Measurements from ENCODE around the gene WFIKKN2.

Gene WFIKKN2

DNA sequence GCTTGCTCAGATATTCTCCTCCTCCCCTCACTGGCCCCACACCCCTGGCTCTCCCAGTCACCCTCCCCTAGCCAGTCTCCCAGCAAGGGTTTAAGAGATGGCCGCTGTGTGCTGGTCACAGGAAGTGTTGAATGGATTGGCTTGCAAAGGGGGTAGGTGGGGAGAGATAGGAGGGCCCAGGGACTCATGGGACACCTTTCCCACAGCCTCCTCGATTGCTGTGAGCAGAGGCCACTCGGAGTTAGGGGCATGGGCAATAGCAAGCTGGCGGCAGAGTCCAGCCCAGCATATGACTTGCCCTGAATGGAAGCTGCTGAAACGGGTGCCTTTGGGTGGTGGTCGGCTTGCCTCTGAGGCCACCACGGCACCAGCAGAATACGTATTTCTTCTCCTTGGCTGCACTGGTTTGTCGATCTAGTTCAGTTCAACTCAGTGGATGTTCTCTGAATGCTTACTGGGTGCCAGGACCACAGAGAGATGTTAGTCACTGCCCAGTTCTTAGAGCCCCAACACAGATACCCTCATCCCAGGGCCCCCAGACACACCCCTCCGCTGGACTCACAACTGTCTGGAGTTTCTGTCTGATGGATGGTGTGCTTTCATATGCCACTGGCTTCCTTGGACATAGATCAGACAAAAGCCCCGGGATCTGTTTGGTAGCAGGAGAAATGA, 6.0 kb downstream of the WFIKKN2 start:
- in situ Hi-C loops (cut with HindIII; ENCODE audit: low pct_unique_long_range_greater_than_20kb, low sequenced_read_pairs): no loop called here
- no peak for DNase-seq (ENCODE audit: low read depth in 1 of 2, low spot score in 1 of 2)
- no peak for TF ChIP-seq JUND (IDR thresholded peaks at IDR 0.05; ENCODE audit: low read depth)

DNA sequence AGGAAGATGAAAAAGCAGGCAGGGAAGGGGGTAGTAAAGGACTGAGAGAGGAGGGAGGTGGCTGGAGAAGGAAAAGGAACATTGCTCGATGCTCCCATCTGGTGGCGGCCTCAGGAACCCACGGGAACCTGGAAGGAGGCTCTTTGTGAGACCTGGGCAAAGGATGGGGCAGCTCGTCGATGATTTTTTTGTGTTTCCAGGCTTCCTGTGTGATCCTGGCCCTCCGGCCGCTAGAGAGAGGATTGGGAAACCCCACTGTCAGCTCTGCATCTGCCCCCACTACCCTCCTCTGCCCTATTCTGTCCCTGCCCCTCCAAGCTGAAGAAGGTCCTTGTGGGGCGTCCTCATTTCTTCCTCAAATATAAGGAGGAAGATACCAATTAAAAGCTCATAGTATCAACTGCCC, 6.6 kb downstream of the WFIKKN2 start:
- in situ Hi-C loops (cut with HindIII; ENCODE audit: low pct_unique_long_range_greater_than_20kb, low sequenced_read_pairs): no loop called here
- peak; percentile 89 to 91 for DNase-seq (ENCODE audit: low read depth in 1 of 2, low spot score in 1 of 2)
- TF ChIP-seq JUND (IDR thresholded peaks at IDR 0.05; ENCODE audit: low read depth): no peak

DNA sequence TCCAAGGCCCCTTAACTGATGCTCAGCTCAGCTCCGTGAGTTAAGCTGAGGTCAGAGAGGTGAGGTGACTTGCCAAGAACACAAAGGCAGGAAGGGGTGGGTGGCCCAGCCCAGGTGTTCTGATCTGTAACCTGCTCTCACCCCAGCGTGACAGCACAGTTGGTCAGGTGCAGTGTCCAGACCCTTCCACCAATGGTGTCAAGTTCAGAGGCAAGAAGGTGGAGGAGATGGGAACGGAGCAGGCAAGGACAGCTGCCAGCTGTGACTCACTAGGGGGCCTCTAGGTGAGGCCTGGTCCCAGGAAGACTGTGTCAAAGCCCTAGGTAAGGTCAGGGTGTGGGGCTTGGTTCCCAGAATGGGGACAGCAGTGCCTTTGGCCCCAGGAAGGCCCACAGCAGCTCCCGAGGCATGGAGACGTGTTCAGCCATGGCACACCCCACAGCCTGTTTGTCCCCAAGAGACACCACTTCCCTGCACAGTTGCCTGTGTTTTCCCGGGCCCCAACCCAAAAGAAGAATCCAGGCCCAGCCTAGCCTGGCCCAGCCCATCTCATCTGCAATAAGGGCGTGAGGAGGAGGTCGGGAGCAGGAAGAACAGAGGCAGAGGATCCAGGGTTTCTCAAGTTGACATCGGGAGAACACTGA, 7.2 kb downstream of the WFIKKN2 start:
- TF ChIP-seq JUND (IDR thresholded peaks at IDR 0.05; ENCODE audit: low read depth): no peak
- DNase-seq (ENCODE audit: low read depth in 1 of 2, low spot score in 1 of 2): no peak
- in situ Hi-C loops (cut with HindIII; ENCODE audit: low pct_unique_long_range_greater_than_20kb, low sequenced_read_pairs): no loop called here

DNA sequence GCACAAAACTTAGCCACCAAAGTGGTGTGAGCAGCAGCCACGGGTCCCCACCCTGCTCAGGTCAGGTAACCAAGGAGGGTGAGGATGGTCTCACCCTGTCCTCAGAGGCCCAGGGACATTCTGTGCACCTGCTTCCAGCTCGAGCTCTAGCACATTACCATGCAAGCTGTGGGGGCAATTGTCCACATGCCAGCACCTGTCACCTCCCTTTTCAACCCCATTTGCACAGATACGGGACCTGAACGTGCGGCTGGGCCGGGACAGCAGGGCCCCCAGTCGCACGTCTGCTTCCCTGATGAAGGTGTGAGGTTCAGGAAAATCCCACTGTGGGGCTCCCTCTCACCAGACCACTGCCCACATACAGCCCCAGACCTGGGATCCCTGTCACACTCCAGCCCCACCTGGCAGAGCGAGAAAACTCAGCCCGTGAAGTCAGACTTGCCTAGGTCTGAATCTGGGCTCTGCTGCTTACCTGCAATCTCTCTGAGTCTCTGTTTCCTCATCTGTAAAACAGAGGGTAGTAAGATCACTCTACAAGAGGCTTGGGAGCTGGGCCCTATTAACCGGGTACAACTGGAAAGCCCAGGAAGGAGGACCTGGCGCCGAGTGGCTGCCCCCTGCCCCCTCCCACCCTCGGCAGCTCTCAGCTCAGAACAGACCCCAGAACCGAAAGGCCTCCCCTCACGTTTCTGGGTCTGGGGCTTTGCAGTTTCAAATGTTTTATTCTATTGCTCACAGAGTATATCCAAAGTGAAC, 7.9 kb downstream of the WFIKKN2 start:
- in situ Hi-C loops (cut with HindIII; ENCODE audit: low pct_unique_long_range_greater_than_20kb, low sequenced_read_pairs): no loop called here

DNA sequence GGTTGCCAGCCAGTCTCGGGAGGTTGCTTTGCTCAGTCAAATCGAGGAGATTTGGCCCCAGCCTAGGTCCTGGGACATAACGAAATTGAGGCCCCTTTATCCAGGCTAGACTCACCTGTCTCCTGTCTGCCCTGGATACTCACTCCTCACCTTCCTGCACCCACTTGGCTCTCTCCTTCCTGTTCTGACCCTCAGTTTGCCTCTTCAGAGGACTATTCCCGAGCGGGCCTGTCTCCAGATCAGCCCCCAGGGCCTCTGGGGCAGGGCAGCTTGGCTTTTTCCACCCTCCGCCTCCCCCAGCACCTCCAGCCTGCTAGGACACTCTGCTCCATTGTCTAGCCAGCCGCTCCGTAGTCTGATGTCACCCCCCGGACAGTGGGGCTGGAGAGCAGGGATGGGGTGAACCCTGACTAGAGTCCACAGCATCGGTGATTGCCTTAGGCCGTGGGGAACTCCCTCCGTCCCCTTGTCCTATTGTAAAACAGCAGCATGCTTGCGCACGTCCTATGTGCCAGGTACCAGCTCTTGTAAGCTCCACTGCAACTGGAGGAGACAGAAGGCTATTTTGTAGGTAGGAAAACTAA, 8.8 kb downstream of the WFIKKN2 start:
- DNase-seq (ENCODE audit: low read depth in 1 of 2, low spot score in 1 of 2): peak in 1 of 2 experiments; percentile 97
- no peak for TF ChIP-seq JUND (IDR thresholded peaks at IDR 0.05; ENCODE audit: low read depth)
- in situ Hi-C loops (cut with HindIII; ENCODE audit: low pct_unique_long_range_greater_than_20kb, low sequenced_read_pairs): no loop called here

More for the DNA sequence above, 7.9 kb downstream of the WFIKKN2 start:
- no peak for DNase-seq (ENCODE audit: low read depth in 1 of 2, low spot score in 1 of 2)
- TF ChIP-seq JUND (IDR thresholded peaks at IDR 0.05; ENCODE audit: low read depth): no peak

DNA sequence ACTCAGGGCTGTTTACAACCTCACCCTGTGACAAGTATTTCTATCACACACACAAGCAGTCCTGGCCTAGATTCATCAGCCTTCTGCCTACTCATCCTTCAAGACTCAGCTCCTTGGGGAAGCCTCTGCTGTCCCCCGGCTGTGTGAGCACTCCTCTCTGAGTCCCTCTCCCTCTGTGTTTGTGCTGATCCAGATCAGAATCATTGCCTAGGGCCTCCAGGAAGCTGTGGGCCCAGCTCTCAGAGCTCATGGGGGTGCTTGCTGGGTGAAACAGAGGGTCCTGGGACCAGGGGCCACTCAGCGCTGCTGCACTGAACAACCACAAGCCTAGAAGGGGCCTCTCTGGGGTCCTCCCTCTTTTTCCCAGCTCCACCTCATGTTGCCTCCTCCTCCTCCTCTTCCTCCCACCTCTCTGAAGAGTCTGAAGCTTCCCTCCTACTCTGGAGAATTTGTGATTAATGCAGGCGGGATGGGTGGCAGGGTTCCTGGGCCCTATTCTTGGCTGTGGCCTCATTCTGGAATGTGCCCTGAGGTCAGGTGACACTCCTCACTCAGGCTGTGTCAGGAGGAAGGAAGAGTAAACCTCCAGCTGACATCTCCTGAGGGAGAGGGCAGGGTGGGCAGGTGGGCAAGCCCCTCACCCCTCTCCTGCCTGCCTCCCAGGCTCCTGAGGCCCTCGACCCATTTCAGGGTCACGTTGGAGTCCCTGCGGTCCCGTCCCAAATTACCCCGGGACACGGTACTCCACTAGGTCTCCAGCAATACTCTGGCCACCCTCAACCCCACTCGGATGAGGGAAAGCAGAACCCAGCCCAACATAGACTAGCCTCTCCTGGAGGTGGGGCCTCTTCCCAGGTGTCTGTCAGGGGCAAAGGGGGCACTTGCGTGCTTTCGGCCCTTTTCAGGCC, 10.1 kb downstream of the WFIKKN2 start:
- TF ChIP-seq JUND (IDR thresholded peaks at IDR 0.05; ENCODE audit: low read depth): no peak; the same call in 1 of the 2 replicates
- in situ Hi-C loops (cut with HindIII; ENCODE audit: low pct_unique_long_range_greater_than_20kb, low sequenced_read_pairs): no loop called here
- DNase-seq (ENCODE audit: low read depth in 1 of 2, low spot score in 1 of 2): peak; percentile 63 to 97

DNA sequence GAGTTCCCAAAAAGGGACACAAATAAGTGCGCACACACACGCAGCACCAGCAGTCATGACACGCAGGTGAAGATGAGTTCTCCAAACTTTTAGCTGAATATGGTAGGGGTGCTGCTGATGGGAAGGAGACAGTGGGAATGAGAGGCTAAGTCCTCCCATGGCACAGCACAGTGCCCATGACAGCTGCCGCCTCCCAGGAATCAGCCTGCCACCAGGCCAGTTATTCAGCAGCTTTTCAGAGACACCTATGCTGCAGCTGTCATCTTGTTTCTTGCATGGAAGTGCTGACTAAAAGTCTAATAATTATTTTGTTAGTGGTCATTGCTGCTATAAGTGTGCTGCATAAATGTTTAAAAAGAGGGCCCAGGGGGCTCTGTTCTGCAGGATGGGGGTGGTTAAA, 12.2 kb downstream of the WFIKKN2 start:
- no peak for TF ChIP-seq JUND (IDR thresholded peaks at IDR 0.05; ENCODE audit: low read depth)
- in situ Hi-C loops (cut with HindIII; ENCODE audit: low pct_unique_long_range_greater_than_20kb, low sequenced_read_pairs): no loop called here
- no peak for DNase-seq (ENCODE audit: low read depth in 1 of 2, low spot score in 1 of 2)

DNA sequence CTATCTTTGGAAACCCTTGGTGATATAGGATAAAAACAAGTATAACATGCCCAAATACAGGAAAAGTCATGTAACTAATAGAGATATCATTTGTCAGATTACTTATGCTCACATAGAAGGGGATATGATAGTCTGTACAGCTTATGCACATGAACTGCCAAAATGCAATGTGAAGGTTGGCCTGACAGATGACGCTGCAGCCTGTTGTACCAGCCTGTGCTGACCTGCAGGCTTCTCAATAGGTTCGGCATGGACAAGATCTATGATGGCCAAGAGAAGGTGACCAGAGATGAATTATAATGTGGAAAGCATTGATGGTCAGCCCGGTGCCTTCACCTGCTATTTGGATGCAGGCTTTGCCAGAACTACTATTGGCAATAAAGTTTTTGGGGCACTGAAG, 12.7 kb downstream of the WFIKKN2 start:
- DNase-seq (ENCODE audit: low read depth in 1 of 2, low spot score in 1 of 2): peak in 1 of 2 experiments; percentile 71
- no peak for TF ChIP-seq JUND (IDR thresholded peaks at IDR 0.05; ENCODE audit: low read depth)
- in situ Hi-C loops (cut with HindIII; ENCODE audit: low pct_unique_long_range_greater_than_20kb, low sequenced_read_pairs): no loop called here

DNA sequence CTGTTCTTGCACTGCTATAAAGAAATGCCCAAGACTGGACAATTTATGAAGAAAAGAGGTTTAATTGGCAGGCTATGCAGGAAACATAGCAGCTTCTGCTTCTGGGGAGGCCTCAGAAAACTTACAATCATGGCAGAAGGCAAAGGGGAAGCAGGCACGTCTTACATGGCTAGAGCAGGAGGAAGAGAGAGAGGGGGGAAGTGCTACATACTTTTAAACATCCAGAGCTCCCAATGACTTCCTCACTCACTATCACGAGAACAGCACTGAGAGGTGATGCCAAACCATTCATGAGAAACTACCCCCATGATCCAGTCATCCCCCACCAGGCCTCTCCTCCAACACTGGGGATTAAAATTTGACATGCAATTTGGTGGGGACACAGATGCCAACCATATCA, 13.3 kb downstream of the WFIKKN2 start:
- in situ Hi-C loops (cut with HindIII; ENCODE audit: low pct_unique_long_range_greater_than_20kb, low sequenced_read_pairs): no loop called here
- TF ChIP-seq JUND (IDR thresholded peaks at IDR 0.05; ENCODE audit: low read depth): no peak
- DNase-seq (ENCODE audit: low read depth in 1 of 2, low spot score in 1 of 2): no peak

DNA sequence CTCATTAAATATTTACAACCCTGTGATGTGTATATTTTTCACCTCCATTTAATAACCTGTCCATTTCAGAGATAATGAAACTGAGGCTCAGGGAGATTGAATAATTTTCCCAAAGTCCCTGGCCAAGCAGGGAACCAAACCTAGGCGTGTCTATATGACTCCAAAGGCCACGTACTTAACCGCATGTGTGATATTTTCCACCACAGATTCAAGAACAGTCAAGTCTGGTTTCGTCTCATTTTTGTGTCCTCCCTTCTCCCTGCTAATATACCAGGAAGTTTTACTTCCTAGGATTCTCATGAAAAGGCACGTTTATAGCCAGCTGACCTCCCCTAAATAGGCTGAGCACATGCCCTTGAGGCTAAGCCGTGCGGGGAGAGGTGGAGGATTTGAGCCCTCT, 15.3 kb downstream of the WFIKKN2 start:
- peak in 1 of 2 experiments; percentile 98 for DNase-seq (ENCODE audit: low read depth in 1 of 2, low spot score in 1 of 2)
- TF ChIP-seq JUND (IDR thresholded peaks at IDR 0.05; ENCODE audit: low read depth): no peak
- in situ Hi-C loops (cut with HindIII; ENCODE audit: low pct_unique_long_range_greater_than_20kb, low sequenced_read_pairs): no loop called here

DNA sequence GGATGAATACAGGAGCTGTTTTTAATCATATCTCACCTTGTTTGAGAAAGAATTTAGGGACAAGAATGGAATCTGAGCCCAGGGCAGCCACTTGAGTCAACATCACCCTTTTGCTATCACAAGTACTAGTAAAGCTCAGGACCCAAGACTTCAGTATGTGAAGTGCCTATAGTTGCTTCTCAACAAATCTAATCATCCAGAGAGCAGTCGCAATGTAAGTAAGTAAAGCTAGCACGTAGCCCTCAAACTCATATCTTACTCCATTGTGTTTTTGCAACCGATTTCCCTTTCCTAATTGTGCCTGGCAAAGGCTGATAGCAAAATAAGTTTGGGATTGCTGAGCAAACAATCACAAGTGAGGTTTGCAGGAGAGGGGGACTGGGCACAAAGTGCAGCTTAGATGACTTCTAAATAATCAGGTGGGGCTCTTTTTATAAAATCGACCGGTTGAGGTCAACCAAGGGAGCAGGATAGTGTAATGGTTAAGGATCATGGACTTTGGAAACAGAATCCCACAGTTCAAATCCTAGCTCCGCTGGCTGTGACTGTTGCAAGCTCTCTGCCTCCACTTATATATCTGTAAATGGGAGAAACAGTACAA, 17.7 kb downstream of the WFIKKN2 start:
- in situ Hi-C loops (cut with HindIII; ENCODE audit: low pct_unique_long_range_greater_than_20kb, low sequenced_read_pairs): no loop called here
- TF ChIP-seq JUND (IDR thresholded peaks at IDR 0.05; ENCODE audit: low read depth): no peak
- no peak for DNase-seq (ENCODE audit: low read depth in 1 of 2, low spot score in 1 of 2)
